Caco-2 (cell line): ENCODE measurements around the gene EMC7. TPM values are rescaled to one million over a fixed set of nuclear protein-coding genes. Genes with fewer than 3 reads are reported as not detected.

ENCODE experiments used
- BruUV-seq: library from RNA; stranded (reverse); fragments of 400-500 nt; replicated peaks from 2 replicates; lab custom pipeline; 2021; lab: Mats Ljungman, UMichigan
- CTCF ChIA-PET: fragments of 300-600 bp; sonication (Branson Sonifier 250); formaldehyde crosslinking; loops from one replicate; lab custom pipeline; 2022; ENCODE audit warnings: antibody characterized with exemption; lab: Charles Lee
- POLR2A ChIA-PET: fragments of 300-600 bp; sonication (Branson Sonifier 250); formaldehyde crosslinking; loops from one replicate; lab custom pipeline; 2022; ENCODE audit warnings: antibody characterized with exemption; lab: Charles Lee
- DNase-seq, 2 experiments: peaks; one replicate each; pipeline versions ENCODE4 v3.0.0 to v3.0.0-alpha.2; 2020 to 2022
- H3K27me3 ChIP-seq: replicated peaks from 2 replicates; pipeline ENCODE4 v1.6.0; 2011; ENCODE audit warnings: low read length; ENCODE audit not compliant: control insufficient read depth, insufficient read depth
- H3K36me3 ChIP-seq: 2 replicates; pipeline ENCODE4 v1.5.1; 2011; ENCODE audit warnings: low read length; ENCODE audit not compliant: control insufficient read depth, insufficient read depth
- H3K4me1 ChIP-seq: fragments of 250-450 bp; sonication (Bioruptor Pico); 2 replicates; pipeline ENCODE4 v1.5.1; 2020; ENCODE audit warnings: mild to moderate bottlenecking
- H3K4me3 ChIP-seq: 2 replicates; pipeline ENCODE4 v1.5.1; 2011; ENCODE audit warnings: low read depth, mild to moderate bottlenecking, control low read depth, low read length
- H3K9me3 ChIP-seq: fragments of 250-450 bp; sonication (Bioruptor Pico); 2 replicates; pipeline ENCODE4 v1.5.1; 2020; ENCODE audit warnings: mild to moderate bottlenecking, moderate library complexity
- H3K27ac Mint-ChIP-seq: one replicate; pipeline ENCODE4 v1.8.0; 2022; ENCODE audit warnings: mixed read lengths; ENCODE audit not compliant: unreplicated experiment
- H3K27me3 Mint-ChIP-seq: one replicate; pipeline ENCODE4 v1.8.0; 2022; ENCODE audit warnings: mixed read lengths; ENCODE audit not compliant: insufficient read depth, unreplicated experiment
- H3K36me3 Mint-ChIP-seq: one replicate; pipeline ENCODE4 v1.8.0; 2022; ENCODE audit warnings: mild to moderate bottlenecking, mixed read lengths; ENCODE audit not compliant: insufficient read depth, unreplicated experiment
- H3K4me1 Mint-ChIP-seq: one replicate; pipeline ENCODE4 v1.8.0; 2022; ENCODE audit warnings: low read depth, mixed read lengths; ENCODE audit not compliant: unreplicated experiment
- H3K4me3 Mint-ChIP-seq: one replicate; pipeline ENCODE4 v1.8.0; 2022; ENCODE audit warnings: mild to moderate bottlenecking, moderate library complexity, mixed read lengths; ENCODE audit not compliant: unreplicated experiment
- H3K9me3 Mint-ChIP-seq: one replicate; pipeline ENCODE4 v1.8.0; 2022; ENCODE audit warnings: mixed read lengths; ENCODE audit not compliant: unreplicated experiment
- CTCF ChIP-seq, 2 experiments: fragments of 200-600 bp in 1 of 2; IDR thresholded peaks; 1 replicate in 1 of 2; 2 replicates in 1 of 2; pipeline versions ENCODE4 v1.5.1 to v1.8.0; 2011 to 2022; ENCODE audit warnings: antibody characterized with exemption in 1 of 2, control low read depth in 1 of 2, inconsistent platforms in 1 of 2, low read depth in 1 of 2, low read length in 1 of 2, mild to moderate bottlenecking in 1 of 2, moderate library complexity in 1 of 2; ENCODE audit not compliant: insufficient read depth in 1 of 2, severe bottlenecking in 1 of 2, unreplicated experiment in 1 of 2
- intact Hi-C: fragments of 100-400 bp; cut with micrococcal nuclease; formaldehyde crosslinking; loops from one replicate; pipeline ENCODE4 v1.10.0; 2022; ENCODE audit not compliant: unreplicated experiment
- total RNA-seq: library from RNA; stranded (reverse); gene quantifications from 2 replicates; pipeline ENCODE4 v1.2.3, GENCODE V29; 2022

EMC7 gene
- total RNA-seq, 1 experiment from 2014 or later = 74.2 TPM

- no peak overlapping the region for H3K4me3 ChIP-seq
- Mint-ChIP-seq H3K4me1 (peaks cover 1% of the 10 kb centered on the region), H3K27ac (no peak overlapping the region), H3K27me3 (no peaks in the 10 kb centered on the region), H3K4me3 (no peak overlapping the region), H3K36me3 (no peaks in the 10 kb centered on the region), H3K9me3 (no peaks in the 10 kb centered on the region)
- no peaks in the 10 kb centered on the region for H3K27me3 ChIP-seq
- no TSS peak for BruUV-seq
- no peaks in the 10 kb centered on the region for H3K4me1 ChIP-seq
- CTCF ChIA-PET = no interaction called here
- H3K36me3 ChIP-seq = no peaks in the 10 kb centered on the region
- intact Hi-C loops = no loop called here
- no peak for DNase-seq
- POLR2A ChIA-PET = no interaction called here
- H3K9me3 ChIP-seq = no peaks in the 10 kb centered on the region
- no peak for TF ChIP-seq CTCF (IDR thresholded peaks at IDR 0.05; ENCODE audit: insufficient read depth in 1 of 2, low read depth in 1 of 2, low read length in 1 of 2, severe bottlenecking in 1 of 2, unreplicated experiment in 1 of 2)
Measured at GRCh38 chr15:34116620-34117019, 15.0 kb upstream of the EMC7 start.

- DNase-seq = no peak
- BruUV-seq = no TSS peak
- TF ChIP-seq CTCF (IDR thresholded peaks at IDR 0.05; ENCODE audit: insufficient read depth in 1 of 2, low read depth in 1 of 2, low read length in 1 of 2, severe bottlenecking in 1 of 2, unreplicated experiment in 1 of 2) = no peak
- H3K27me3 ChIP-seq = no peaks in the 10 kb centered on the region
- H3K36me3 ChIP-seq = no peaks in the 10 kb centered on the region
- no peaks in the 10 kb centered on the region for H3K9me3 ChIP-seq
- Mint-ChIP-seq H3K4me1 (no peaks in the 10 kb centered on the region), H3K27ac (no peak overlapping the region), H3K27me3 (no peaks in the 10 kb centered on the region), H3K4me3 (no peak overlapping the region), H3K9me3 (no peaks in the 10 kb centered on the region), H3K36me3 (no peaks in the 10 kb centered on the region)
- H3K4me3 ChIP-seq = no peak overlapping the region
- POLR2A ChIA-PET = no interaction called here
- no peaks in the 10 kb centered on the region for H3K4me1 ChIP-seq
- CTCF ChIA-PET = no interaction called here
- intact Hi-C loops = no loop called here
Measured at GRCh38 chr15:34114739-34115138, 13.1 kb upstream of the EMC7 start.

- intact Hi-C loops = no loop called here
- TF ChIP-seq CTCF (IDR thresholded peaks at IDR 0.05; ENCODE audit: insufficient read depth in 1 of 2, low read depth in 1 of 2, low read length in 1 of 2, severe bottlenecking in 1 of 2, unreplicated experiment in 1 of 2) = no peak
- H3K9me3 Mint-ChIP-seq = no peaks in the 10 kb centered on the region
- ChIA-PET CTCF (no interaction called here), POLR2A (no interaction called here)
- no peak for DNase-seq
- no peaks in the 10 kb centered on the region for H3K4me1 Mint-ChIP-seq
- H3K4me3 Mint-ChIP-seq = no peak overlapping the region
- no peaks in the 10 kb centered on the region for H3K9me3 ChIP-seq
- no peak overlapping the region for H3K27ac Mint-ChIP-seq
- no peaks in the 10 kb centered on the region for H3K4me1 ChIP-seq
- H3K4me3 ChIP-seq = no peak overlapping the region
- H3K36me3 ChIP-seq = no peaks in the 10 kb centered on the region
- no TSS peak for BruUV-seq
- no peaks in the 10 kb centered on the region for H3K27me3 ChIP-seq
- H3K36me3 Mint-ChIP-seq = no peaks in the 10 kb centered on the region
- no peaks in the 10 kb centered on the region for H3K27me3 Mint-ChIP-seq
Measured at GRCh38 chr15:34114215-34114614, 12.6 kb upstream of the EMC7 start.
